Loucy (cell line): ENCODE results near the gene PHYKPL.

Experiments
- H2AFZ ChIP-seq: fragments of 200-600 bp; sonication (generic); 2 replicates; pipeline ENCODE4 v1.6.0; 2016; ENCODE audit warnings: antibody characterized with exemption, mild to moderate bottlenecking, low read length, moderate library complexity
- H3F3A ChIP-seq: fragments of 200-600 bp; 2 replicates; pipeline ENCODE4 v1.6.0; 2016; ENCODE audit warnings: antibody characterized with exemption, low read depth, mild to moderate bottlenecking
- H3K27me3 ChIP-seq: fragments of 200-600 bp; sonication (generic); 2 replicates; pipeline ENCODE4 v1.6.1; 2014; ENCODE audit warnings: low read length, mild to moderate bottlenecking; ENCODE audit not compliant: insufficient read depth, poor library complexity, severe bottlenecking
- H3K36me3 ChIP-seq: fragments of 200-600 bp; sonication (generic); 2 replicates; pipeline ENCODE4 v1.6.1; 2016; ENCODE audit warnings: low read length; ENCODE audit not compliant: insufficient read depth
- H3K4me1 ChIP-seq: fragments of 200-600 bp; sonication (generic); 2 replicates; pipeline ENCODE4 v1.5.1; 2014; ENCODE audit warnings: low read length, mild to moderate bottlenecking; ENCODE audit not compliant: insufficient read depth, poor library complexity, severe bottlenecking
- H3K4me2 ChIP-seq: fragments of 200-600 bp; sonication (generic); 2 replicates; pipeline ENCODE4 v1.6.0; 2014; ENCODE audit warnings: antibody characterized with exemption, low read length, low read depth, mild to moderate bottlenecking; ENCODE audit not compliant: poor library complexity, severe bottlenecking
- H3K4me3 ChIP-seq: fragments of 200-600 bp; sonication (generic); 2 replicates; pipeline ENCODE4 v1.5.1; 2014; ENCODE audit warnings: low read length, mild to moderate bottlenecking, mixed read lengths; ENCODE audit not compliant: poor library complexity, severe bottlenecking
- H3K79me2 ChIP-seq: fragments of 200-600 bp; sonication (generic); 2 replicates; pipeline ENCODE4 v1.6.1; 2014; ENCODE audit warnings: low read length; ENCODE audit not compliant: insufficient read depth
- H3K9ac ChIP-seq: fragments of 200-600 bp; sonication (generic); 2 replicates; pipeline ENCODE4 v1.6.0; 2014; ENCODE audit warnings: mild to moderate bottlenecking, low read depth, low read length, moderate library complexity; ENCODE audit not compliant: poor library complexity, severe bottlenecking
- H3K9me2 ChIP-seq: fragments of 200-600 bp; sonication (generic); replicated peaks from 2 replicates; pipeline ENCODE4 v1.6.1; 2016; ENCODE audit warnings: low read depth, low read length, mixed read lengths
- H3K9me3 ChIP-seq: fragments of 200-600 bp; sonication (generic); 2 replicates; pipeline ENCODE4 v1.6.1; 2014; ENCODE audit warnings: mild to moderate bottlenecking, antibody characterized with exemption, low read length, low read depth; ENCODE audit not compliant: insufficient read depth
- H4K20me1 ChIP-seq: fragments of 200-600 bp; sonication (generic); 2 replicates; pipeline ENCODE4 v1.6.0; 2014; ENCODE audit warnings: antibody characterized with exemption, low read length, mild to moderate bottlenecking; ENCODE audit not compliant: insufficient read depth, poor library complexity, severe bottlenecking
- CTCF ChIP-seq: fragments of 200-600 bp; sonication (generic); conservative IDR thresholded peaks from 2 replicates; pipeline ENCODE4 v1.5.1; 2014; ENCODE audit warnings: mild to moderate bottlenecking, antibody characterized with exemption, low read length
- EZH2phosphoT487 ChIP-seq: fragments of 200-600 bp; IDR thresholded peaks from 2 replicates; pipeline ENCODE4 v1.6.1; 2018; ENCODE audit warnings: antibody characterized with exemption, mild to moderate bottlenecking, moderate library complexity, borderline replicate concordance

The PHYKPL gene

GRCh38 chr5:178232124-178232919, at the start of gene PHYKPL:
PHYKPL (minus strand) TSS chr5:178232802; CDS start chr5:178232550, 252 bp downstream.
- Histone ChIP-seq H3K4me1 (peaks cover 12% of the 10 kb centered on the region), H3K79me2 (peaks cover 26% of the 10 kb centered on the region), H3K9me3 (no peaks in the 10 kb centered on the region), H3K4me3 (peak within 1 kb of the TSS; percentile 88), H3K36me3 (no peaks in the 10 kb centered on the region; the same call in 1 of the 2 replicates), H4K20me1 (peaks cover 17% of the 10 kb centered on the region), H3K27me3 (no peaks in the 10 kb centered on the region), H3F3A (no peaks in the 10 kb centered on the region), H3K4me2 (peak within 1 kb of the TSS; percentile 87), H3K9me2 (no peaks in the 10 kb centered on the region), H3K9ac (peak within 1 kb of the TSS; percentile 83), H2AFZ (peak within 1 kb of the TSS; percentile 91)
- TF ChIP-seq CTCF = 0 out of 2 replicates have a peak, but pooled peaks have one; percentile 9
- TF ChIP-seq EZH2phosphoT487 = no peak

GRCh38 chr5:178282391-178282790, 49.8 kb upstream of the PHYKPL start:
- H3K27me3 ChIP-seq = no peaks in the 10 kb centered on the region
- TF ChIP-seq EZH2phosphoT487 (no peak), CTCF (no peak)

GRCh38 chr5:178281331-178281730, 48.7 kb upstream of the PHYKPL start:
- no peaks in the 10 kb centered on the region for H3K36me3 ChIP-seq
- TF ChIP-seq CTCF = no peak
- no peak for TF ChIP-seq EZH2phosphoT487
- H3F3A ChIP-seq = no peaks in the 10 kb centered on the region
- H3K27me3 ChIP-seq = no peaks in the 10 kb centered on the region
- H3K9me2 ChIP-seq = no peaks in the 10 kb centered on the region
- no peak overlapping the region for H3K4me2 ChIP-seq
- H3K9me3 ChIP-seq = no peaks in the 10 kb centered on the region
- no peak overlapping the region for H2AFZ ChIP-seq
- no peak overlapping the region for H3K4me3 ChIP-seq
- no peak overlapping the region for H3K9ac ChIP-seq
- no peaks in the 10 kb centered on the region for H4K20me1 ChIP-seq
- no peaks in the 10 kb centered on the region for H3K4me1 ChIP-seq
- H3K79me2 ChIP-seq = no peaks in the 10 kb centered on the region

More at GRCh38 chr5:178282391-178282790, 49.8 kb upstream of the PHYKPL start:
- Histone ChIP-seq H3K79me2 (no peaks in the 10 kb centered on the region), H2AFZ (no peak overlapping the region), H3F3A (no peaks in the 10 kb centered on the region), H3K9me2 (no peaks in the 10 kb centered on the region), H4K20me1 (no peaks in the 10 kb centered on the region), H3K4me2 (no peak overlapping the region), H3K9me3 (no peaks in the 10 kb centered on the region), H3K36me3 (no peaks in the 10 kb centered on the region), H3K9ac (no peak overlapping the region), H3K4me3 (no peak overlapping the region), H3K4me1 (no peaks in the 10 kb centered on the region)
